SK-N-SH (cell line): ENCODE results near the gene PF4V1. TPM values are rescaled to one million over a fixed set of nuclear protein-coding genes. Genes with fewer than 3 reads are reported as not detected.
A peak's percentile ranks its signal among the peaks of the same experiment; 100 is the strongest.

Experiments used
- CTCF ChIA-PET: fragments of 300-600, 350-600 bp; formaldehyde crosslinking; extraction: SDS; loops from one replicate; lab custom pipeline; 2021; lab: Yijun Ruan, JAX
- POLR2A ChIA-PET: fragments of 350-600 bp; sonication (Branson Sonifier 250); formaldehyde crosslinking; extraction: SDS; loops from one replicate; lab custom pipeline; 2020; ENCODE audit warnings: antibody characterized with exemption, inconsistent platforms; lab: Yijun Ruan, JAX
- DNase-seq: peaks from one replicate; pipeline ENCODE4 v3.0.0; 2012
- H2AFZ ChIP-seq: fragments of 200-600 bp; sonication (generic); 2 replicates; pipeline ENCODE4 v1.8.1; 2016; ENCODE audit warnings: antibody characterized with exemption, mild to moderate bottlenecking, low read depth
- H3F3A ChIP-seq: fragments of 200-600 bp; sonication (generic); replicated peaks from 2 replicates; pipeline ENCODE3; 2016; ENCODE audit warnings: antibody characterized with exemption, mild to moderate bottlenecking; ENCODE audit not compliant: insufficient read depth
- H3K27ac ChIP-seq, 2 experiments: fragments of 200-500 bp in 1 of 2; fragments of 200-600 bp in 1 of 2; sonication (Bioruptor generic) in 1 of 2; sonication (generic), shearing (Covaris generic) in 1 of 2; 2 replicates each; pipeline versions ENCODE4 v1.5.1 to v1.6.1; 2014 to 2016; ENCODE audit warnings: low read depth in 2 of 2, inconsistent platforms in 1 of 2, low read length in 1 of 2, mild to moderate bottlenecking in 1 of 2, mixed read lengths in 1 of 2
- H3K27me3 ChIP-seq: fragments of 200-600 bp; sonication (generic), shearing (Covaris generic); 2 replicates; pipeline ENCODE4 v1.6.1; 2016; ENCODE audit warnings: mixed run types; ENCODE audit not compliant: insufficient read depth
- H3K36me3 ChIP-seq, 2 experiments: fragments of 200-500 bp in 1 of 2; fragments of 200-600 bp in 1 of 2; sonication (Bioruptor generic) in 1 of 2; sonication (generic) in 1 of 2; replicated peaks in 1 of 2; 2 replicates each; pipeline versions ENCODE3 to v1.5.1; 2014 to 2016; ENCODE audit warnings: low read length in 1 of 2, mild to moderate bottlenecking in 1 of 2; ENCODE audit not compliant: insufficient read depth in 2 of 2, control insufficient read depth in 1 of 2
- H3K4me1 ChIP-seq, 2 experiments: fragments of 200-500 bp in 1 of 2; fragments of 200-600 bp in 1 of 2; sonication (Bioruptor generic) in 1 of 2; sonication (generic), shearing (Covaris generic) in 1 of 2; 2 replicates each; pipeline versions ENCODE4 v1.5.1 to v1.6.1; 2014 to 2016; ENCODE audit warnings: low read depth in 1 of 2, low read length in 1 of 2, mixed run types in 1 of 2; ENCODE audit not compliant: insufficient read depth in 2 of 2, control insufficient read depth in 1 of 2
- H3K4me2 ChIP-seq: fragments of 200-600 bp; sonication (generic), shearing (Covaris generic); 2 replicates; pipeline ENCODE4 v1.6.1; 2017; ENCODE audit warnings: mixed run types
- H3K4me3 ChIP-seq, 2 experiments: fragments of 200-500 bp in 1 of 2; fragments of 200-600 bp in 1 of 2; sonication (Bioruptor generic) in 1 of 2; sonication (generic), shearing (Covaris generic) in 1 of 2; 2 replicates each; pipeline versions ENCODE4 v1.5.1 to v1.8.1; 2014 to 2016; ENCODE audit warnings: low read depth in 2 of 2, inconsistent platforms in 1 of 2, low read length in 1 of 2, mild to moderate bottlenecking in 1 of 2, mixed read lengths in 1 of 2, moderate library complexity in 1 of 2
- H3K79me2 ChIP-seq: fragments of 200-600 bp; sonication (generic); 2 replicates; pipeline ENCODE4 v1.8.1; 2017; ENCODE audit warnings: mild to moderate bottlenecking; ENCODE audit not compliant: insufficient read depth
- H3K9ac ChIP-seq: fragments of 200-600 bp; sonication (generic); 2 replicates; pipeline ENCODE4 v1.6.1; 2017; ENCODE audit warnings: mixed run types
- H3K9me2 ChIP-seq: fragments of 200-600 bp; sonication (generic); 2 replicates; pipeline ENCODE4 v1.6.1; 2017; ENCODE audit warnings: mixed run types
- H3K9me3 ChIP-seq: fragments of 200-600 bp; sonication (generic); 2 replicates; pipeline ENCODE4 v1.6.1; 2017; ENCODE audit warnings: mixed run types, mild to moderate bottlenecking, moderate library complexity
- H4K20me1 ChIP-seq: fragments of 200-600 bp; sonication (generic); 2 replicates; pipeline ENCODE4 v1.6.1; 2017; ENCODE audit warnings: mild to moderate bottlenecking, mixed run types; ENCODE audit not compliant: insufficient read depth
- CTCF ChIP-seq: fragments of 200-600 bp; sonication (generic); IDR thresholded peaks from 2 replicates; pipeline ENCODE4 v1.6.1; 2017; ENCODE audit warnings: antibody characterized with exemption, mild to moderate bottlenecking, moderate library complexity
- GABPA ChIP-seq: IDR thresholded peaks from 2 replicates; pipeline ENCODE4 v1.4.0; 2012; ENCODE audit warnings: low read depth, mild to moderate bottlenecking
- JUND ChIP-seq: IDR thresholded peaks from 2 replicates; pipeline ENCODE4 v1.4.0; 2012
- MXI1 ChIP-seq: IDR thresholded peaks from 2 replicates; pipeline ENCODE4 v1.6.1; 2012; ENCODE audit warnings: mild to moderate bottlenecking, low read depth, low read length, improper control_type of control experiment
- NFIC ChIP-seq: IDR thresholded peaks from 2 replicates; pipeline ENCODE4 v1.4.0; 2012; ENCODE audit warnings: borderline replicate concordance
- NRF1 ChIP-seq: IDR thresholded peaks from 2 replicates; pipeline ENCODE4 v1.6.1; 2012; ENCODE audit warnings: low read depth, mild to moderate bottlenecking, low read length
- RAD21 ChIP-seq: IDR thresholded peaks from 2 replicates; pipeline ENCODE4 v1.6.1; 2012; ENCODE audit warnings: mild to moderate bottlenecking, low read length
- RCOR1 ChIP-seq: fragments of 150-350 bp; IDR thresholded peaks from 2 replicates; pipeline ENCODE4 v1.6.1; 2017; ENCODE audit warnings: antibody characterized with exemption, low read length
- RXRA ChIP-seq: IDR thresholded peaks from 2 replicates; pipeline ENCODE4 v1.4.0; 2012; ENCODE audit warnings: low read depth, mild to moderate bottlenecking, borderline replicate concordance
- SMC3 ChIP-seq: IDR thresholded peaks from 2 replicates; pipeline ENCODE4 v1.6.1; 2012; ENCODE audit warnings: low read depth, low read length, improper control_type of control experiment
- WGBS: methylation state at CpG from one replicate; pipeline ENCODE4 v1.1.6; 2017; ENCODE audit warnings: low lambda C conversion rate; 5-methylcytosine and 5-hydroxymethylcytosine counted together
- polyA plus RNA-seq, 3 experiments: library from polyadenylated mRNA; depleted of rRNA; stranded (reverse); fragments of >200 nt; gene quantifications; 2 replicates each; pipeline ENCODE4 v1.2.3, GENCODE V29; 2012

PF4V1 gene
- polyA plus RNA-seq, 1 of the 3 experiments (the other 2 are of a cell fraction) = not detected

- no peaks in the 10 kb centered on the region for H3K36me3 ChIP-seq
- H3F3A ChIP-seq = no peaks in the 10 kb centered on the region
- TF ChIP-seq MXI1 (no peak), JUND (no peak), RAD21 (no peak), RXRA (no peak), RCOR1 (no peak), NFIC (no peak)
- 7% methylated on average over 3 of the region's 3 CpGs for WGBS
- ChIA-PET POLR2A (no interaction called here), CTCF (no interaction called here)
- H2AFZ ChIP-seq = no peak overlapping the region
- no peak overlapping the region for H3K27ac ChIP-seq
- no peak overlapping the region for H3K9ac ChIP-seq
- H3K9me3 ChIP-seq = no peaks in the 10 kb centered on the region
- no peak for DNase-seq
- no peaks in the 10 kb centered on the region for H3K79me2 ChIP-seq
- no peaks in the 10 kb centered on the region for H4K20me1 ChIP-seq
- no peak overlapping the region for H3K4me2 ChIP-seq
- peaks cover 37% of the 10 kb centered on the region for H3K27me3 ChIP-seq
- H3K4me1 ChIP-seq = no peaks in the 10 kb centered on the region
- no peak overlapping the region for H3K4me3 ChIP-seq
- no peaks in the 10 kb centered on the region for H3K9me2 ChIP-seq
Measured at GRCh38 chr4:73860917-73861316, 7.8 kb downstream of the PF4V1 start.

GRCh38 chr4:73862322-73862721 is 9.2 kb downstream of the PF4V1 start:
- ChIA-PET CTCF (no interaction called here), POLR2A (no interaction called here)
- Histone ChIP-seq H2AFZ (no peak overlapping the region), H4K20me1 (no peaks in the 10 kb centered on the region), H3K4me1 (no peaks in the 10 kb centered on the region), H3F3A (no peaks in the 10 kb centered on the region), H3K36me3 (no peaks in the 10 kb centered on the region), H3K27me3 (peaks cover 37% of the 10 kb centered on the region), H3K9me3 (no peaks in the 10 kb centered on the region), H3K4me3 (no peak overlapping the region), H3K79me2 (no peaks in the 10 kb centered on the region), H3K9ac (no peak overlapping the region), H3K27ac (no peak overlapping the region), H3K4me2 (no peak overlapping the region), H3K9me2 (no peaks in the 10 kb centered on the region)
- no peak for TF ChIP-seq GABPA
- no peak for TF ChIP-seq JUND
- TF ChIP-seq NRF1 = no peak
- no peak for DNase-seq
- WGBS = 18% methylated on average over 1 of the region's 1 CpG

- no peaks in the 10 kb centered on the region for H3K36me3 ChIP-seq
- no peak overlapping the region for H3K4me2 ChIP-seq
- POLR2A ChIA-PET = no interaction called here
- DNase-seq = no peak
- H3K9ac ChIP-seq = no peak overlapping the region
- peaks cover 47% of the 10 kb centered on the region for H3K27me3 ChIP-seq
- peak; percentile 21; the same call in 1 of the 2 replicates for TF ChIP-seq SMC3
- peak; percentile 29 for TF ChIP-seq CTCF
- peak; percentile 19; the same call in 1 of the 2 replicates for TF ChIP-seq RAD21
- TF ChIP-seq GABPA = no peak
- TF ChIP-seq MXI1 = no peak
- TF ChIP-seq, all 33 proteins: peak for 3
- CTCF ChIA-PET = interaction anchor here (0.5 kb wide), 1 partner anchor 18 kb away, joined by 4 read pairs; no protein-coding TSS in a partner anchor
- H2AFZ ChIP-seq = no peak overlapping the region
- no peaks in the 10 kb centered on the region for H3F3A ChIP-seq
- no peak overlapping the region for H3K27ac ChIP-seq
- no peak overlapping the region for H3K4me3 ChIP-seq
- no peaks in the 10 kb centered on the region for H3K4me1 ChIP-seq
- no peaks in the 10 kb centered on the region for H3K9me2 ChIP-seq
- H3K9me3 ChIP-seq = no peaks in the 10 kb centered on the region
- 53% methylated on average over 2 of the region's 2 CpGs for WGBS
- no peaks in the 10 kb centered on the region for H4K20me1 ChIP-seq
- no peaks in the 10 kb centered on the region for H3K79me2 ChIP-seq
Measured at GRCh38 chr4:73864365-73864764, 11.3 kb downstream of the PF4V1 start.
